GM19438 (cell line): ENCODE measurements around the gene DPP10.

Experiments
- ATAC-seq: cut with Tn5 transposase; IDR thresholded peaks from one replicate; pipeline ENCODE4 v1.9.1; 2021; ENCODE audit warnings: low read depth; ENCODE audit not compliant: unreplicated experiment

DPP10 gene

GRCh38 chr2:115196587-115196986 is 754.1 kb downstream of the DPP10 start:
- no peak for ATAC-seq

DNA sequence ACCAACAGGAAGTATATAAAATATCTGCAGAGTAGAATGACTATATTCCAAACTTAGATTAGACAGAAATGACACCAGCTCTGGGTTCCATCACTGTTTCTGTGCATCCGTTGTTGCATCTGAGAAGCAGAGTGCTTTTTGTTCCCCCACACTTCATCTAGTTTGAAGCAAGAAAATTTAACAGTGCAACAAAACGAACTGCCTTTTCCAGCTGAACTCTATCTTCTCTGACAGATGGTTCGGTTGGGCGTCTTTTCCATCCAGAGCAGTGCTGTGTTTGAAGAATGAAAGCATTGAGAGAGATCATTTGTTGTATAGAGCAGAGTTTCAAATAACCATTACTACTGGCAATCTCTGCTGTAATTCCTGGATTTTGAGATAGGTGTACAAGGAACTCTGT is 757.5 kb downstream of the DPP10 start:
- no peak for ATAC-seq

- no peak for ATAC-seq
Measured at GRCh38 chr2:115201386-115201785, 758.9 kb downstream of the DPP10 start.

- no peak for ATAC-seq
Measured at GRCh38 chr2:115208493-115209164, 766.2 kb downstream of the DPP10 start.

- no peak for ATAC-seq
Measured at GRCh38 chr2:115214050-115214449, 771.6 kb downstream of the DPP10 start.

DNA sequence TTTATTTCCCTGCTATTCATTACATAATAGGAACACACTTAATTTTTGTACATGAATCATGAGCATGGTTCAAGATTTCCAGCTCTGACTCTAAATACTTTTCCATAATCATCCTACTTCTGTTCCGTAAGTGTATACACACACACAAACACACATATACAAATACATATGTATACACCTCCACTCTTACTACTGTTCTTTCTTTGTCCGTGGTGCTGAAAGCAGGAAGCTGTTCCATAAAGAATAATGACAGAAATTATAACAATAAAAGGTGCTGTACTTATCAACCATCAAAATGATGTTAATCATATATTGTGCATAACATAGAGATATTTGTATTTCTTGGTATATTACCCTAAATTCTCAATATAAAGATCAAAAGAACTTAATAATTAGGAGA is 776.9 kb downstream of the DPP10 start:
- ATAC-seq: no peak

DNA sequence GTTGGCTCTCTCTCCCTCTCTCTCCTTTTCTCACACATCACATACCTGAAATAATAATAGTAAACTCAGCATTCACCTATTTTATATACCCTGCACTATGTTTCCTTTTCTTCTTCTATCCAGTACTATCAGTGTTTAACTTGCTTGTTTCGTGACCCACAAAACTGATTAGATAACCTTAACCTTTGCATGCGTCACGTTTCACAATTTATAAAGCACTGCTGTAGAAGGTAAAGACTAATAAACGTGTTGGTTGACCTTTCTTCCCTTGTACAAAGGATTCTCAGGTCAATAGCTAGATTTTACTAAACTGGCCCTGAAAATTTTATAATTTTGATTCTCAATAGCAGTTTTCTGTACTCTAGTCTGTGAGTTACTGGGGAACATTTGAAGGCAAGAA is 791.7 kb downstream of the DPP10 start:
- ATAC-seq: no peak

DNA sequence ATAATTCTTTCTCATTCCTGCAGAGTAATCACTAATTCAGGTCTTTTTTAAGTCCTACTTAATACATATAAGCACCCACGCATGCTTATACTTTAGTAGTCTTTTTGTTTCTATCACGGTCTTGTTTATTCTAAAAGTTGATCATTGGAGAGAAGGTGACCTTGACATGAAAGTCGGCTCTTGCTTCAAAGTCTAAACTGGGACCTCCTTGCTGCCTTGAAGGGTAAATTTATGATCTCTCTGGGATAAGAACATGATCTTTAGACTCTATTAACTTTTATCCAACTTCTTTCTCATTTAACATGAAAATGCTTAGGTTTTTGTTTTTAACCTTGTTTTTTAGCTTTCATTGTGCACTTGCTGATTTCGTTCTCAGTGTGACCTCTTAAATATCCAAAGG is 792.3 kb downstream of the DPP10 start:
- no peak for ATAC-seq

DNA sequence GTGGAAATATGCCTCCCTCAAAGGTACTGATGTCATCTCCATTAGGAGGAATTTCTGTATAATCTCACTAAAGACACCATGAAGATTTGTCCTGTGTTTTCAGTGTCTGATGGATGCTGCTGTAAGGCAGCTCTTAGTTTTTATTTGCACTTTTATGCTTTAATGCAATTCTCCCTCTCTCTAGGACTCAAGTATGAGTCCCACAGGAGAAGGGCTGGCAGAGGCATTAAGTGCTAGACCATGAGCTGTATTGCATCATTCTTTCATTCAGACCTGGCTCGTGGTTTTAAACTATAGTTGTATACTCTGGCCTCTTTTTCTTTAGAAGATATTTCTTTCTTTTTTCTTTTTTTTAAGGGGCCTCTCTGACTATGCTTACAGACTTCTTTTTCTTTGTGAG is 805.6 kb downstream of the DPP10 start:
- ATAC-seq: no peak

DNA sequence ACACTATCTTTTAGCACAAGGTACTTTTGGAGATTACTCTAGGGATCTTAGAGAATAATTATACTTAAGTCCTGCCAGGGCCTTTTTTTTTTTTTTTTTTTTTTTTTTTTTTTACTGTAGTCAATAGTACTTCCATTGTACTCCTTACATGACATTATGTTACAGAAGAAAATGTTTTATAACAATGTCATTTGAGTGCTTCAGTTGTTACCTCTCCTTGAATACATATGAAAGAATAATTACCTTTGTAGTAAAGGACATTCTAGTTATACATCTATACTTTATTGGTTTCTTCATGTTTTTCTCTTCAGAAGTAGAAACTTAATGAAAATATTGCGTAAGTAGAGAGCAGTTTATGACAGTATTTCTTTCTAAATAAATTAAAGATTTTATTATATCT is 834.9 kb downstream of the DPP10 start:
- no peak for ATAC-seq

DNA sequence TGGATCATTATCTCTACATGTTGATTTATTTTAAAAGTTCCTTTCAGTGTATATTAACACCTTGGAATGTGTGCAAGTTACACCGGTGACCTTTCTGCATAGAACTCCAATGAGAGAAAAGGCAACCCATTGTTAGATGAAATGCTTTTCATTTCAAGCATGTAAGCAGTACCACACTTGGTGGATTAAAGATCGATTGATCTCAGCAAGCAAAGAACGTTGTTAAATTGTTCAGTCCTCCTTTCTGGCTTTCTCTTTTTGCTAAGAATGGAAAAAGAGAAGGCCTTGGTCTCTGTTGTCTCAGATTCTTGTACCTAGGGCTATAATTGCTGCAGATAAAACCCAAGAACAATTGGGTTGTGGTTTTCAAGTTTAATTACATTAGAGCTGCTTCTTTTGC is 843.0 kb downstream of the DPP10 start:
- ATAC-seq: no peak

DNA sequence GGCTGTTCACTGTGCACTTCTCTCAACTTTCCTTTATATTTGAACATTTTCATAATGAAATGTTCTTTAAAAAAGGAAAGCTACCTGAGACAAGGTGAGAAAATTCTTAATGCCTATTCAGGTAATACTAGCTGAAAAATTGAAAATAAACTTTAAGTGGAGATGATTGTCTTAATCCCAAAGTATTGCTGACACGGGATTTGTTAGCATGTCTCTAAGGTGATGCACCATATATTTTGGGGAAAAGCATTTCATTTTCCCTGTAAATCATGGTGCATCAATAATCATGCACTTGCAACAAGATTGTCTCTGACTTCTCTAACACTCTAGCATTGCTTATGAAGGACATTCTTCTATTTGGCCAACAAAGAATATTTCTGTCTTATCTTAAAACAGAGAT is 848.0 kb downstream of the DPP10 start:
- ATAC-seq: no peak

- no peak for ATAC-seq
Measured at GRCh38 chr2:115292742-115293141, 850.3 kb downstream of the DPP10 start.

- ATAC-seq: no peak
Measured at GRCh38 chr2:115294999-115295398, 852.6 kb downstream of the DPP10 start.

- ATAC-seq: no peak
Measured at GRCh38 chr2:115297056-115297455, 854.6 kb downstream of the DPP10 start.

GRCh38 chr2:115299199-115299598 is 856.8 kb downstream of the DPP10 start:
- ATAC-seq: no peak

GRCh38 chr2:115305712-115306111 is 863.3 kb downstream of the DPP10 start:
- ATAC-seq: no peak

DNA sequence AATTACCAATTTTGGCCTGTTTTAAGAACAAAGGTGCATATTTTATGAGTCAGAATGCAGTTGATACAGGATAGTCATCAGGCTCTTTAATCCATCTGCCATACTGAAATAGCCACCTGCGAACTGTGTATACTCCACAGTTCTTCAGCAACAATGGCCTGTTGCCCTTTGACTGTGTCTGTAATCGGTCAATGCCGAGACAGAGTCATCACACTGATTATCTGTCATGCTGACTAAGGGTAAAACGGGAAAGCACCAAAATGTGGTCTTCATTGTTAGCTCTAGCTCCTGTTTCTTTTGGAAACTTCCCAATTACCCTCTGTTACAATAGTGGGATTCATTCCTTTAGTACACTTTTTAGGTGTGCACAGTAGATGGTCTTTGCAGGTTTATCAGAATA is 871.7 kb downstream of the DPP10 start:
- ATAC-seq: no peak

DNA sequence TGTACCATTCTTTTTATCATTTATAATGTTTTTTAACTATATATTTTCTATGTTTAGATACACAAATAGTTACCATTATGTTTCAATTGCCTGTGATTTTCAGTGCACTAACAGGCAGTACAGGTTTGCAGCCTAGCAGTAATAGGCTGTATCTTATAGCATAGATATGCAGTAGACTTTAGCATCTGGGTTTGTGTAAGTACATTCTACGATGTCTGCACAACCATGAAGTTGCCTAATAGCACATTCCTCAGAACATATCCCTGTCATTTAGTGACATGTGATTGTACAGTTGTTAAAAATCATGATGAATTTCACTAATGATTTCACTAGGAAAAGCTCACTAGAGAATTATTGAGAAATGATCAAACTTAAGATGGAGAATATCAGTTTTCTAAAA is 884.6 kb downstream of the DPP10 start:
- no peak for ATAC-seq

- no peak for ATAC-seq
Measured at GRCh38 chr2:115359550-115359949, 917.1 kb downstream of the DPP10 start.

DNA sequence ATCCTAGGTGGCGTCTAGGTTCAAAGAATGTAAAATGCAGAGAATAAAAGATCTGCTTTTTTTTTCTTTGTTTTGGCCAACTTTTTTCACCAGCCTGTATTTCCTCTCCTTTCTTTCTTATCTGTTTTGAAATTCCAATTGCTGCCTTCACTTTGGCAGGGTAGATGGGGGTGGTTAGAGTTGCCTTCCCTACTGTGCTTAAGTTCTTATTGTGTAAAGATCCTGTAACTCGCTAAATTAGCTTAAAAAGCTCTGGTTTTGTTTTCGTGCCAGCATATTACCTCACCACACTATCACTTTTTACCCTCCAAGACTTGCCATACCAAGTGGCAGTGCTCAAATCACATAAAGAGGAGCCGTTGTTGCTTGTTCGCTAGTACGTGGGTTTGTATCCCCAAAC is 921.7 kb downstream of the DPP10 start:
- ATAC-seq: no peak

DNA sequence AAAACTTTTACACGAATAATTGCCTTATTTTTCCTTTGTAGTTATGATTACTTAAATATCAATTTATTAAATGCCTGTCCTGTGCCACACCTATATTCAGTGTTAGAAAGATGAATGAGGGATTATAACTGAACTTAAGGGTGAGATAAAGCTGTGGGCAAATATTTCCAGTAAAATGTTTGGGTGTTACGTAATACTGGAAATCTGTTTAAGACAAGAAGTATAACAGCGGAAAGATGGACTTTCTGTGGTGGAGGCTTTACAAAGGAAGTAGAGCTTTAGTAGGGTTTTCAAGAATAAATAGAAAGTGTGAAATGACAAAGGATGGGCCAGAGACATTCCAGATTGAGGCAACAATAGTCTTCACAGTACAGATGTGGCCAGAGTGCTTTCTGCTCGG is 927.0 kb downstream of the DPP10 start:
- no peak for ATAC-seq

GRCh38 chr2:115374981-115375380 is 932.5 kb downstream of the DPP10 start:
- no peak for ATAC-seq
